ENCODE results near the gene PITPNM3. TPM values are rescaled to one million over a fixed set of nuclear protein-coding genes. Genes with fewer than 3 reads are reported as not detected.

PITPNM3 gene
- total and polyA plus RNA-seq, 10 donors, result 5.4 to 215 (median 125) TPM

GRCh38 chr17:6457688-6458459, 98.5 kb downstream of the PITPNM3 start:
- Histone ChIP-seq H3K36me3 (peaks cover 0 to 45% (median 2%) of the 10 kb centered on the region in 6 donors), H3K27me3 (replicated peaks in 1 of 7) (peaks cover 0 to 15% (median 0%) of the 10 kb centered on the region in 7 donors), H3K4me3 (no peak overlapping the region), H3K9me3 (no peaks in the 10 kb centered on the region), H3K27ac (peak overlapping the region in 5 of 8 donors; percentile 17 to 88 (median 81)), H3K4me1 (peaks cover 14 to 98% (median 55%) of the 10 kb centered on the region in 6 donors)
- intact Hi-C loops (cut with DNase I; ENCODE audit: low total_unique reads), result no loop called here
- WGBS, 5 donors, result 79 to 89% (median 85%) methylated on average over 8 to 10 of the region's 10 CpGs
- peak; percentile 70 for DNase-seq
- no peak for TF ChIP-seq POLR2A (IDR thresholded peaks at IDR 0.05)
- no peak for TF ChIP-seq CTCF (IDR thresholded peaks at IDR 0.05 in 8 of 11, conservative IDR thresholded peaks at IDR 0.05 in 3 of 11)
- TF ChIP-seq POLR2AphosphoS5 (IDR thresholded peaks at IDR 0.05), result no peak

- Histone ChIP-seq H3K36me3 (peaks cover 0 to 44% (median 0%) of the 10 kb centered on the region in 6 donors), H3K27ac (peak overlapping the region in 5 of 8 donors; percentile 53 to 88 (median 81)), H3K4me3 (no peak overlapping the region), H3K27me3 (replicated peaks in 1 of 7) (peaks cover 0 to 15% (median 0%) of the 10 kb centered on the region in 7 donors), H3K9me3 (no peaks in the 10 kb centered on the region), H3K4me1 (peaks cover 14 to 99% (median 59%) of the 10 kb centered on the region in 6 donors)
- peak; percentile 62 for DNase-seq
- TF ChIP-seq POLR2AphosphoS5 (IDR thresholded peaks at IDR 0.05), result peak in 1 of 3 donors; percentile 18
- no peak for TF ChIP-seq CTCF (IDR thresholded peaks at IDR 0.05 in 8 of 11, conservative IDR thresholded peaks at IDR 0.05 in 3 of 11)
- WGBS, 5 donors, result 67 to 75% (median 70%) methylated on average over 14 of the region's 14 CpGs
- intact Hi-C loops (cut with DNase I; ENCODE audit: low total_unique reads), result no loop called here
Observed at GRCh38 chr17:6456914-6457687, 99.3 kb downstream of the PITPNM3 start.

GRCh38 chr17:6456321-6456720, 100.0 kb downstream of the PITPNM3 start:
- WGBS, 5 donors, result 81 to 87% (median 85%) methylated on average over 9 of the region's 9 CpGs
- peaks cover 14 to 99% (median 62%) of the 10 kb centered on the region in 6 donors for H3K4me1 ChIP-seq
- TF ChIP-seq CTCF (IDR thresholded peaks at IDR 0.05 in 8 of 11, conservative IDR thresholded peaks at IDR 0.05 in 3 of 11), result no peak
- TF ChIP-seq POLR2AphosphoS5 (IDR thresholded peaks at IDR 0.05), result peak in 1 of 3 donors; percentile 19
- H3K9me3 ChIP-seq, result no peaks in the 10 kb centered on the region
- DNase-seq, result peak; percentile 51
- peaks cover 0 to 15% (median 0%) of the 10 kb centered on the region in 7 donors for H3K27me3 ChIP-seq (replicated peaks in 1 of 7)
- intact Hi-C loops (cut with DNase I; ENCODE audit: low total_unique reads), result no loop called here
- H3K27ac ChIP-seq, result peak overlapping the region in 5 of 8 donors; percentile 53 to 88 (median 81)
- H3K36me3 ChIP-seq, result peaks cover 0 to 37% (median 0%) of the 10 kb centered on the region in 6 donors
- no peak overlapping the region for H3K4me3 ChIP-seq

All from spleen (tissue), 11 donors.